Inflammatory macrophage treated with lipopolysaccharide for 4 hours (primary cell): ENCODE data around the gene AK9.
"Not testable (repeated sequence)": the region's sequence is repeated elsewhere in the genome, so short reads cannot be mapped to it uniquely, and the experiment has no call there.

Source experiments
- DNase-seq: peaks from one replicate; pipeline ENCODE4 v3.0.0-alpha.2; 2020

Gene AK9

GRCh38 chr6:109690737-109691621 lies at the start of gene AK9, which contains the start of gene FIG4:
Gene AK9, minus strand, starts transcription at chr6:109691202. Its CDS starts 15,457 bp downstream, at chr6:109675745.
Gene FIG4, plus strand, starts transcription at chr6:109691296. Its CDS starts 140 bp downstream, at chr6:109691436.
- peak; percentile 96 for DNase-seq

GRCh38 chr6:109740787-109741186 lies 49.8 kb upstream of the AK9 start:
- DNase-seq = peak; percentile 67

DNA sequence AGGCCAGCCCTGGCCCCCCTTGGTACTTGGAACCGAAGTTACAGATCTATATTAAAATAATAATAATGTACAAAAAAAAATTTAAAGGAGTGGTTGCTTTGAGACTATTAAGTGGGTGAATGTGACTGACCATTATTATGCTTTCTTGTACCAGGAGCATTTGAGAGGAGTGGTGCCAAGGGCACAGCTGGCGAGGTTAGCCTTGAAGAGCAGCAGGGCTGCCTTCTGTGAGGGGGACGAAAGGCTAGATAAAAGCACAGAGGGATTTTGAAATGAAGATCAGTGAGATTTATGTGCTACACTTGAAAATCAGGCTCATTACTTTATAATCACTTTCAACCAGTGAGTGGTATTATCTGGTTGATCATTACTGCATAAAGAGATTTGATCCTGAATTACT lies 48.7 kb upstream of the AK9 start:
- DNase-seq = no peak

GRCh38 chr6:109738667-109739066 lies 47.7 kb upstream of the AK9 start:
- no peak for DNase-seq

GRCh38 chr6:109738255-109738654 lies 47.3 kb upstream of the AK9 start:
- DNase-seq = no peak

DNA sequence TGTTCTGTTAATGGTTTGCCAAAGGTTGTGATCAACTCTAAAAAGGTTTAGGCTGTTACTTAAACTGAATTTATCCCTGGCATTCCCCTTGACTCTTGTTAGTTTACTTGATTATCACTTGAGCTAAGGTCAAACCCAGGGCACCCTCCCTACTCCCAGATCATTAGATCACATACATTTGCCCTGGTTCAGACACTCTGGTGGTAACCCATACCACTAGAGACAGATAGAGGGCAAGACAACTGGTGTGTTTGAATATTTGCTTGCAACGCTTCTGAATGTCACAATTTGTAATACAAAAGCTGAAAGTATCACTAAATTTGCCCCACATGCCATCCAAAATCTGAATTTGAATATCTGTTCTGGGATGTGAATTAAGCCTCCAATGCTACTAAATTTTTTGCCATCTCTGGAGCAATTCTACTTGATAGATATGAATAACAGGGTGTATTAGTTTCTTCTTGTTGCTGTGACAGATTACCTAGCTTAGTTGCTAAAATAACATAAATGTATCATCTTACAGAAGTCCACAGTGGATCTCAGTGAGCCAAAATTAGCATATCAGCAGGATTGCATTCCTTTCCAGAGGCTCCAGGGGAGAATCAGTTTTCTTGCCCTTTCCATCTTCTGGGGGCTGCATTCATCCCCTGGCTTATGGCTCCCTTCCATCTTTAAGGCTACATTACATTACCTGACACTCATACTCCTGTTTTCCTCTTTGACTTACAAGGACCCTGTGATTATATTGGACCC lies 45.4 kb upstream of the AK9 start:
- DNase-seq = no peak

- not testable (repeated sequence) for DNase-seq
These were observed 34.2 kb upstream of the AK9 start for GRCh38 chr6:109725250-109725649.

DNA sequence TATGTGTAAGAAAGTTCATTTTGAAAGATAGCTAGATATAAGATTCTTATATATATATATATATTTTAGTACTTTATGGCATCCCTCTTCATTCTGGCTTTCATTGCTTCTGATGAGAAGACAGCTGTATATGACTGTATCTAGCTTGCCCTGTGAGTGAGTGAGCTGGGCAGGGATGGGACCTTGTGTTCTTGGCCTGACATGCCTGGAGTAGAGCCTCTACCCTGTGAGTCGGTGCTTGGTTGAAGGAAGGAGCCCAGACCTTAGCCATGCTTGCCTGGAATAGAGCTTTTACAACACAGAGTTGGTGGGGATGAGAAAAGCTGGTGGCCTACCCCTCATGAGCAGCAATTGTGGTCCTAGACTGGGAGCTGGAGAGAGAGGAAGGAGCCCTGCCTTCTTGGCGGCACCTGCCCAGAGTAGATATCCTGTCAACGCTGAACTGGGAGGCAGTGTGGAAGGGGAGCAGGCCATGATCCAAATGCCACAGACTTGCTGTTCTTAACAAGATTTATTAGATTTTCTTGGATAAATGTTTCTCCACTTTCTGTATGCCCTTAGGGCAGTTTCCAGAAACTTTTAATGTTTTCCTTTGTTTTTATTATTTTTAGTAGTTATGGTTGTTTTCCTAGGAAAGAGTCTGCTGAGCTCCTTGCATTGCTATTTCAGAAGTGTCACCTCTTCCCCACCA lies 31.7 kb upstream of the AK9 start:
- no peak for DNase-seq

DNA sequence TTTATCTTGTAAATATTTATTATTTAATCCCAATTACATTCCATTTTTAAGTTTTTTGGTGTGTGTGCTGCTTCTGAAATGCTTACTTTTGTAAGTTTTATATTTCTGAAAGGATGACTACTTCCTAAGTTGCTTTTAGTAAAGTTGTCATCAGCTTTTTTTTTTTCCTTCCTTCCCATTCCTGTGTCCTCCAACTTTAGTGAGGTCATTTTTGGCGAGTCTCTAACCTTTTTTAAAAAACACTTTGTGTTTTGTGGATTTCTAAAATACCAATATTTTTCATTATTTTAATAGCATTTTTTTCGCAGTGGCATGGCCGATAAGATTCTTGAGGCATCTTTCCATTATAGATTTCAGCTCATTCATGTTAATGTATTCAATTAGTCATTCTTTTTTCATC lies 31.0 kb upstream of the AK9 start:
- DNase-seq = no peak

- no peak for DNase-seq
These were observed 29.3 kb upstream of the AK9 start for GRCh38 chr6:109720311-109720710.

DNA sequence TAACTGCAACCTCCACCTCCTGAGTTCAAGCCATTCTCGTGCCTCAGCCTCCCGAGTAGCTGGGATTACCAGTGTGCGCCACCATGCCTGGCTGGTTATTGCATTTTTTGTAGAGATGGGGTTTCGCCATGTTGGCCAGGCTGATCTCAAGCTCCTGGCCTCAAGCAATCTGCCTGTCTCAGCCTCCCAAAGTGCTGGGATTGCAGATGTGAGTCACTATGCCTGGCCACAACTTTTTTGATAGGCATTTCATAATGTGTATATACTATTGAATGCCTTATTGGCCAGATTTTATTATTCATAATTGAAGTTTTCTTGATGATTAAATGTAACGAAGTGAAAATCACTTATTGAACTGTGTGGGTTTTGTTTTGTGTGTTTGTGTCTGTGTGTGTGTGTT lies 28.0 kb upstream of the AK9 start:
- no peak for DNase-seq

- DNase-seq = no peak
These were observed 27.0 kb upstream of the AK9 start for GRCh38 chr6:109717971-109718370.

GRCh38 chr6:109715616-109716015 lies 24.6 kb upstream of the AK9 start:
- DNase-seq = no peak

GRCh38 chr6:109714611-109715010 lies 23.6 kb upstream of the AK9 start:
- no peak for DNase-seq

- no peak for DNase-seq
These were observed 23.2 kb upstream of the AK9 start for GRCh38 chr6:109714166-109714565.

DNA sequence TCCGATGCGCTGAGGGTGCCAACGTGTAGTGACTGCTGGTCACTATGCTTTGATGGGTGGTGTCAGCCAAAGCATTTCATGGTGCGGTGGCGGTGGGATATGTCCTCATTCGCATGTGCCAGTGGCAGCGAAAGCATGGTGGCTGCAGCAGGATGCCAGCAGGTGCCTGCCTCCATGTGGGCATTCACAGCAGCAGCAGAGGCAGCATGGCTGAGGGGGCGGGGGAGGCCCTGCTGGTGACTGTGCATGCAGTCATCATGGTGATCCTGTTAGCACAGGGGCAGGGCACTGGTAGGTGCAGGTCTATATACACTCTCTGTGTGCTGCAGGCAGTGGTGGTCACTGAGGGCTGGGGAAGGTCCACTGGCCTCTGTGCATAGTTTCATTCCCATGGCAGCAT lies 22.1 kb upstream of the AK9 start:
- no peak for DNase-seq

DNA sequence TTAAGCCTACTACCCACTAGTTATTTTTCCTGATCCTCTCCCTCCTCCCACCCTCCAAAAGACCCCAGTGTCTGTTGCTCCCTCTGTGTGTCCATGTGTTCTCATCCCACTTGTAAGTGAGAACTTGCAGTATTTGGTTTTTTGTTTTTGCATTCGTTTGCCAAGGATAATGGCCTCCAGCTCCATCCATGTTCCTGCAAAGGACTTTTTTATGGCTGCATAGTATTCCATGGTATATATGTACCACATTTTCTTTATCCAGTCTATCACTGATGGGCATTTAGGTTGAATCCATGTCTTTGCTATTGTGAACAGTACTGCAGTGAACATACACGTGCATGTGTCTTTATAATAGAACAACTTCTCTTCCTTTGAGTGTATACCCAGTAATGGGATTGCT lies 17.1 kb upstream of the AK9 start:
- not testable (repeated sequence) for DNase-seq

GRCh38 chr6:109706513-109706912 lies 15.5 kb upstream of the AK9 start:
- DNase-seq = no peak

DNA sequence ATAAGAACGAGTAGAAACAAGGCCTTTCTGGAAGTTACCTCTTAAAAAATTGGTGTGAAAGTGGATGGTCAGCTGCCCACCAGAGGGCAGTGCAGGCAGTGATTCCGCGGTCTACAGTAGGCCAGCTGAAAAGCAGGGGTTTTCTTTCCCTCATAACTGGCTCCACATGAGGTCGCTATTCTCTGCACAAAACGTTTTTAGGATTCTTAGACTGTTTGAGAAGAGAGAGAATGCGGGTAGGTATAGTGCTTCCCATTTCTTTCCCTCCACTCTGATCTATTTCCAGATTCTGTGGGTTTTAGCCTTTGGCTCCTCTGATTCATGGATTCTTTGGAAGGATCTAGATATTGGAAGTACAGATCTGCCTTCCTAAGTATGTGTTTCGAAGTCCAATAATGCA lies 14.3 kb upstream of the AK9 start:
- DNase-seq = peak; percentile 85

GRCh38 chr6:109702791-109703190 lies 11.8 kb upstream of the AK9 start:
- DNase-seq = peak; percentile 86

GRCh38 chr6:109701774-109702173 lies 10.8 kb upstream of the AK9 start:
- DNase-seq = peak; percentile 91

GRCh38 chr6:109701221-109701620 lies 10.2 kb upstream of the AK9 start:
- peak; percentile 67 for DNase-seq

DNA sequence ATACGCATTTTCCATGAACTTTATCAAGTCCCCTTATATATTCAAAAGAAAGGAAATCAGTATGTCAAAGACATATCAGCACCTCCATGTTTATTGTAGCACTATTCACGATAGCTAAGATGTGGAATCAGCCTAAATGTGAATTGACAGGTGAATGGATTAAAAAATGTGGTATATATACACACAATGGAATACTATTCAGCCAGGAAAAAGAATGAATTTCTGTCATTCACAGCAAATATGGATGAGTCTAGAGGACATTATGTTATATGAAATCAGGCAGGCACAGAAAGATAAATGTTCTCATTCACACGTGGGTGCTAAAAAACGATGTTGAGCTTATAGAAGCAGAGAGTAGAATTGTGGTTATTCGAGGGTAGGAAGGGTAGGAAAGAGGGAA lies 5.4 kb upstream of the AK9 start:
- DNase-seq = no peak
